CD4-positive, alpha-beta T cell treated with Interleukin-10 for 1 hour (primary cell): ENCODE data around the gene SCT.

Experiments used
- DNase-seq: peaks from one replicate; pipeline ENCODE4 v3.0.0-alpha.2; 2020

The SCT gene

DNA sequence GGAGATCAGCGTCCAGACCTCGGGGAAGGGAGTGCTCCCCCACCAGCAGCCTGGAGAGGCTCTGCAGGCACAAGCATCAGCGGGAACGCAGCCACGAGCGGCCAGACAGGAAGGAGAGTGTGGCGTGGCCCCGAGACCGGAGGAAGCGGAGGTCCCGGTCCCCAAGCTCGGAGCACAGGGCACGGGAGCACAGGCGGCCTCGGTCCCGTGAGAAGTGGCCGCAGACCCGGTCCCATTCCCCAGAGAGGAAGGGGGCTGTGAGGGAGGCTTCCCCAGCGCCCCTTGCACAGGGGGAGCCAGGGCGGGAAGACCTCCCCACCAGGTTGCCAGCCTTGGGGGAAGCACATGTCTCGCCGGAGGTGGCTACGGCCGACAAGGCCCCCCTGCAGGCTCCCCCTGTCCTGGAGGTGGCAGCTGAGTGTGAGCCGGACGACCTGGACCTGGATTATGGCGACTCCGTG is 18.2 kb downstream of the SCT start:
- no peak for DNase-seq

DNA sequence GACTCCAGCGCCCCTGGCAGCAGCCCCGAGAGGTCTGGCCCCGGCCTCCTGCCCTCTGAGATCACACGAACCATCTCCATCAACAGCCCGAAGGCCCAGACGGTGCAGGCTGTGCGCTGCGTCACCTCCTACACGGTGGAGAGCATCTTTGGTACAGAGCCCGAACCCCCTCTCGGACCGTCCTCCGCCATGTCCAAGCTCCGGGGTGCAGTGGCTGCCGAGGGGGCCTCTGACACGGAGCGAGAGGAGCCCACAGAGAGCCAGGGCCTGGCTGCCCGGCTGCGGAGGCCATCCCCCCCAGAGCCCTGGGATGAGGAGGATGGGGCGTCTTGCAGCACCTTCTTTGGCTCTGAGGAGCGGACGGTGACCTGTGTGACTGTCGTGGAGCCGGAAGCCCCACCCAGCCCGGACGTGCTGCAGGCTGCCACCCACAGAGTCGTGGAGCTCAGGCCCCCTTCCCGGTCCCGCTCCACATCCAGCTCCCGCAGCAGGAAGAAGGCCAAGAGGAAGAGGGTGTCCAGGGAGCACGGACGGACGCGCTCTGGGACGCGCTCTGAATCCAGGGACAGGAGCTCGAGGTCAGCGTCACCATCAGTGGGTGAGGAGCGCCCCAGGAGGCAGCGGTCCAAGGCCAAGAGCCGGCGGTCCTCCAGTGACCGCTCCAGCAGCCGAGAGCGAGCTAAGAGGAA is 18.9 kb downstream of the SCT start:
- DNase-seq: no peak

DNA sequence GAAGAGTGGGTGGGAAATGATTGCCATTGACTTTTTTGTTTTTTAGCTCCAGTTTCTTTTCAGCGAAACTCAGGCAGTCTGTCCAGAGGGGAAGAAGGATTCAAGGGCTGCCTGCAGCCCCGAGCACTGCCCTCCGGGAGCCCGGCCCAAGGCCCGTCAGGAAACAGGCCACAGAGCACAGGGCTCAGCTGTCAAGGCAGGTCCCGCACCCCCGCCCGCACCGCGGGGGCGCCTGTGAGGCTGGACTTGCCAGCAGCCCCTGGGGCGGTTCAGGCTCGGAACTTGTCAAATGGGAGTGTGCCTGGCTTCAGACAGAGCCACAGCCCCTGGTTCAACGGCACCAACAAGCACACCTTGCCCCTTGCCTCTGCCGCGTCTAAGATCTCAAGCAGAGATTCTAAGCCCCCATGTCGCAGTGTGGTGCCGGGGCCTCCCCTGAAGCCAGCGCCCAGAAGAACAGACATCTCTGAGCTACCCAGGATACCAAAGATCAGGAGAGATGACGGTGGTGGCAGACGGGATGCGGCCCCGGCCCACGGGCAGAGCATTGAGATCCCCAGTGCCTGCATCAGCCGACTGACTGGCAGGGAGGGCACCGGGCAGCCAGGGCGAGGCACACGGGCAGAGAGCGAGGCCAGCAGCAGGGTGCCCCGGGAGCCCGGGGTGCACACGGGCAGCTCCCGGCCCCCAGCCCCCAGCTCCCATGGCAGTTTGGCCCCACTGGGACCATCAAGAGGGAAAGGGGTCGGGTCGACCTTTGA is 19.8 kb downstream of the SCT start:
- DNase-seq: no peak

DNA sequence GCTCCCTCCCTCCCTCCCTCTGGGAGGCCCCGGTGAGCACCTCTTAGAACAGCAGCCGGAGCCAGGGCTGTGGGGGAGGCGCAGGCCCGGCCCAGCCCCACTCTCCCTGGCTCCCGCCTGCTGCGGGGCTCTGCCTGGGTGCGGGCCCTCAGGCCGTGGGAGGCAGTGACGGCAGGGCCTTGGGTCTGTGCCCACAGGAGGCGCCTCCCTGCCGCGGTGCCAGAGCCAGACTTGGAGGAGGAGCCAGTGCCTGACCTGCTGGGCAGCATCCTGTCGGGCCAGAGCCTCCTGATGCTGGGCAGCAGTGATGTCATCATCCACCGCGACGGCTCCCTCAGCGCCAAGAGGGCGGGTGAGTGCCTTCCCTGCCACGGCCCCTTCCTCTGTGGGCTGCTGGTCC is 20.7 kb downstream of the SCT start:
- no peak for DNase-seq

DNA sequence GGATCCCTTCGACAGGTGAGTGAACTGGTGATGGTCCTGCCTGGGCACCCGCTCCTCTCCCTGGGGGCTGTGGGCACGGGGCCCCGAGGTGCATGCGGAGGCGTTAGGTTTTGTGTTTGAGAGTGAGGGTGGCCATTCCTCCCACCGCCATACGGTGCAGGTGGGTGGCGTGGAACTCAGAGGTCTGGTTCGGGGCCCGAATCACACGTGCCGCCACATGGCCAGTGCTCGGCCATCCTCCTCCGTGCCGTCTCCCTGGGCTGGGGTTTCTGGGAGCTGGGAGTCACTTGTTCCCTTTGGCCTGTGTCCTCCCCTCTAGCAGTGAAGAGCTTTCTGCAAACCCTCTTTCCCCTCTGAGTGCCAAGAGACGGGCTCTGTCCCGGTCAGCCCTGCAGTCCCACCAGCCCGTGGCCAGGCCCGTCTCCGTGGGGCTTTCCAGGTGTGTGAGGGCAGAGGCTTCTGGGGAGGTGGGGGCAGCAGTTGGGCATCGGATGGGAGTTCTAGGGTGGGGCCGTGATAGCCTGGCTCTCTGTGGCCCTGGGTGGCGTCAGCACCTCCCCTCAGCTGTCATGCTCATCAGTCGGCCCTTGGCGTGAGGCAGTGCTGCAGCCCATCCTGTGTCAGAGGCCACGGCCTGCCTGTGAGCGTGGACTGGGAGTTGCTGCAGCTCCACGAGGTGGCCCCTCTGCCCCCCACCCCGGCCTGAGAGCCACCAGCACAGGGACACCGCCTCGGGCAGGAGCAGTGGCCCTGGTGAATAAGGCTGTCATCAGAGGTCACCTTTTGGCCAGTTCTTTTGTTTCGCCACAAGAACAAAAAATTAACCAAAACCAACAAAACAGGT is 21.5 kb downstream of the SCT start:
- DNase-seq: no peak

DNA sequence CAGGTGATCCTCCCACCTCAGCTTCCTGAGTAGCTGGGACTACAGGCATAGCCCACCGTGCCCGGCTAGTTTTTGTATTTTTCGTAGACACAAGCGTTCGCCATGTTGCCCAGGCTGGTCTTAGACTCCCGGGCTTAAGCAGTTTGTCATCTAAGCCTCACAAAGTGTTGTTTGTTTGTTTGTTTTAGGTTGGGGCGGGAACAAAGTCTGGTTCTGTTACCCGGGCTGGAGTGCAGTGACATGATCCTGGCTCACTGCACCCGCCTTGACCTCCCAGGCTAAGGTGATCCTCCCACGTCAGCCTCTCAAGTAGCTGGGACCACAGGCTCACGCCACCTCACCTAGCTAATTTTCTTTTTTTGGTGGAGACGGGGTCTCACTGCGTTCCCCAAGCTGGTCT is 23.8 kb downstream of the SCT start:
- DNase-seq: no peak

DNA sequence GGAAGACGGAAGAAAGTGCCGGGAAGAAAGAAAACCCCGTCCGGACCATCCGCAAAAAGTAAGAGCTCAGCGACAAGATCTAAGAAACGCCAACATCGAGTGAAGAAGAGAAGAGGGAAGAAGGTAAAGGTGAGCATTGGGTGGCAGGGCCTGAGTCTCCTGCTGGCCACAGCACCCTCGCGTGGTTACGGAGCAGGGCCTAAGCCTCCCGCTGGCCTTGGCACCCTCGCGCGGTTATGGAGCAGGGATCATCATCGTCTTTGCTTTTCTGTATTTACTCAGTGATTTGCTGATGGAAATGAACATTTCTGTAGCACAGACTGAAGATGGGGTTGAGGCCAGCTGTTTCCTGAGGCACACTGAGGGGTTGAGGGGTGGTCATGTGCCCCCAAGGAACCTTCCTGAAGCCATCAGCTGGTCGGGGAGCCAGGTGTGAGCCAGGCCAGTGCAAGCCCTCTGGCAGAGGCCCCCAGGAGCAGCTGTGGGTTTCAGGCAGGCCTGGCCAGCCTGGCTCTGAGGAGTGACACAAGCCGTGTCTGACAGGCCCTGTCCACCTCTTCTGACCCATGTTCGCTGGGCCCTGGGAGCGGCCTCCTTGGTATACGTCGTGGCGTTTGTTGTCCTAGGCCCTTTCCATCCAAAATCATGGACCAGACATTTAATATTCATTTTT is 25.3 kb downstream of the SCT start:
- DNase-seq: no peak

DNA sequence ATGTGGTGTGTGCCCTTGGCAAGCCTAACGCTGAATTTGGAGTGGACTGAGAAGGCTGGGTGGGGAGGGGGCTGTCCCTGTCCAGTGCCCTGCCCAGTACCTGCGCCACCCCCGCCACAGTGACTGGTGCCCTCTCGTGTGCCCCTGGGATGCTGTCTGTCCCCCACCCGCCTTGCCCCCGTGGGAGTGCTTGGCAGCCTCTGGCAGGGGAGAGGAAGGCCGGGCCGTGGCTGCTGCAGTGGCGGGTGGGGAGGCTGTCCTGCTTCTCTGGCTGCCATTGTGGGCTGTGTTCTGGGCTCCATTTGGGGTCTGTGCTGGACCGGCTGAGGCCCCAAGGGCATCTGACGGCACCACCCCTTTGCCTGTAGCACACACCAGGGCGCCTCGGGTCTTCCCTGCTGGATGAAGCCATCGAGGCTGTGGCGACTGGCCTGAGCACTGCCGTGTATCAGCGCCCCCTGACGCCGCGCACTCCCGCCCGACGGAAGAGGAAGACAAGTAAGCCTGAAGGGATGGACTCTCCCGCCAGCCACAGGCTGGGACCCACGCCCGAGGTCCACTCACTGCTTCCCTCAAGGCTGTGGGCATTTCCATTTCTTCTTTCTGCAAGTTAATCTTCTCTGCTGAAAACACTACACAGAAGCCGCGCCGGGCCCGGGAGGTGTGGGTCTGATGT is 28.8 kb downstream of the SCT start:
- DNase-seq: no peak

DNA sequence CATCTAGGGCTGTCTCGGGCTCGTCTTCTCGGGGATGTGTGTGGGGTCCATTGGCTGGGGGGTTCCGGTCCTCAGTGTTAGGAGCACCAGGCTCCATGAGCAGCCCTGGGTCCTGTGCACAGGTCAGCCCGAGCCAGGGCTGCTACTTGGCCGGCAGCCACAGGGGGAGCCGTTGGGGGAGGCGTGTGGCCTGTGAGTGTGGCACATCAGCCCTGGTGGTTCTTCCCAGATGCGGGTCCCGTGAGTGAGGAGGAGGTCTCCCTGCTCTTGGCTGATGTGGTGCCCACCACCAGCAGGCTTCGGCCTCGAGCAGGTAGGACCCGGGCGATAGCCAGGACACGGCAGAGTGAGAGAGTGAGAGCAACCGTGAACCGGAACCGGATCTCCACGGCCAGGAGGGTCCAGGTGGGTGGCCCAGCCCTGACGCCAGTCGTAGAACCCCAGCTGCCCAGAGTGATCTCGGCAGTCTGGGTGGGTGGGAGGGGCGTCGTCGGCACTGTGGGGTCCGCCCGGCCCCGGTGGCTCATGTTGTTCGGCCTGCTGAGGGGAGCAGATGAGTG is 29.7 kb downstream of the SCT start:
- DNase-seq: no peak

DNA sequence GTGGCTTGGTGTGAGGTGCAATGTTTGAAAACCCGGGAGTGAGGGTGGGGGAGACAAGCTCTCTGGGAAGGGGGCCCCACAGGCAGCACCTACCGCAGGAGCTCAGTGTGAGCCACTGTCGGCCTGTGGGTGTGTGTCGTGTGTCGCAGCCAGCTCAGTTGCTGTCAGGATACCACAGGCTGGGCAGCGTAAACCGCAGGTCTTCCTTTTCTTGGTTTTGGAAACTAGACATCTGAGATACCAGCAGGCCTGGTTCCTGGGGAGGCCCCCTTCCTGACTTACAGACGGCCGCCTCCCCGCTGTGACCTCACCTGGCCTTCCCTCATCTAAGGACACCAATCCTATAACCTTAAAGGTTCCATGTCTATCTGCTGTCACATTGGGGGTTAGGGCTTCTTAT is 30.6 kb downstream of the SCT start:
- DNase-seq: no peak

DNA sequence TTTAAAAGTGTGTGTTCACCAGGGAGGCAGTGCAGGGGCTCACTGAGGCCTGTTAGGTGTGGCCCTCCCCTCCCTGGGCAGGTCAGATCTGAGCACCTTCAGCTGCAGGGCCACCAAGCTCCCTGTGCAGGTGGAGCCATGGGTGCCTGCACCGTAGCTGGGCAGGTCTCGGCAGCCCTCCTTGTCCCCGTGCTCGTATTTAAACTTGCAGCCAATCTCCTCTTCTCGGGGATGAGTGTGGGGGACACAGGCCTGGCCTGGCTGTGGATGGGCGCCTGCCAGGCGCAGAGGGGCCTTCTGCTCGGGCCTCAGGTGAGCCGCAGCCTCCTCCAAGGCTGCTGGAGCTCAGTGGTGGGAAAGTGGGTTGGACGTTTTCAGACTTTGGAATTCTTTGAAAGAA is 31.6 kb downstream of the SCT start:
- no peak for DNase-seq

DNA sequence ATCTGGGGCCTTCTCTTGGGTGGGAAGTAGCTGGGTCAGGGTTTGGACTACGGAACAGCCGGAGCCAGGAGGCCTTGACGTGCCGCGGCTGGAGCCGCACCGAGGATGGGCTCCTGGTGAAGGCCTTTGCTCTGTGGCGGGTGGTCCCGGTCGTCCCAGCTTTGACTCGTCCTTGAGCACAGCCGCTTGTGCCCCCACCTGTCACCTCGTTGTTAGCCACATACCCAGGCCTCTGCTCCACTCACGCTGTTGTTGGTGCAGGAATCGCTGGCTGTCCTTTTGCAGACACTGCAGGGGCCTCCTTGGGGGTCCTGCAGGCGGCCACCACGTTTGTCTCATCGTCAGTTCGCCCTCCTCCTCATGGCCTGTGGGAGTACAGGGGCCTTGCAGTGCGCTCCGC is 33.6 kb downstream of the SCT start:
- no peak for DNase-seq

DNA sequence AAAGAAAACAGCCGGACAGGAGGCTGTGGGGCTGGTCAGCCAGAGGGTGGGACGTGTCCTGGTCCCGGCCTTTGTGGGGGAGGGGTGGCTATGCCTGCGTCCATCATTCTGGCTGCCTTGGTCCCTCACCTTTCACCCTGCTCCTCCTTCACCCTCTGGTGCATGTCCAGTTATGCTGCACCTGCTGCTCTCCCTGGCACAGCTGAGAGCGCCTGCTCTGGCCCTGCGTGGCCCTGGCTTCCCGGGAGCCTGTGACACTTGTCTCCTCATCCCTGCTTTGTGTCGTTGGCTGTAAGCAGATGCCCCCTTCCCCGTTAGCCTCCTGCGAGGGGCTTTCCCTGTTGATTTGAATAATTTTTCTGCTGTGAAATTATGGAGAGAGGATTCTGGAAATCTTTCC is 34.1 kb downstream of the SCT start:
- no peak for DNase-seq

DNA sequence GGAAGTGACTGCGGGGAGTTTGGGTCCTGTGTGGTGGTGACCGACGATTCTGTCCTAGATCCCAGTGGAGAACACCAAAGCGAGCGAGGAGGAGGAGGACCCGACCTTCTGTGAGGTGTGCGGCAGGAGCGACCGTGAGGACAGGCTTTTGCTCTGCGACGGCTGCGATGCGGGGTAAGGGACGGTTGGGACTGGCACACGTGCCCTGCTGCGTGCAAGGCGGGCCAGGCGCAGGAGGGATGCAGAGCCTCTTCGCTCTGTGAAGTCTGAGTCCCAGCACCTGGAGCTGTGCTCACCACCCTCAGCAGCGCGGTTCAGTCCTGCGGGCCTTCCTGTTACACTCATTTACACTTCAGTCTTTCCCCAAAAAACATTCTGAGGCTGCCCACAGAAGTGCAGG is 34.5 kb downstream of the SCT start:
- DNase-seq: no peak

DNA sequence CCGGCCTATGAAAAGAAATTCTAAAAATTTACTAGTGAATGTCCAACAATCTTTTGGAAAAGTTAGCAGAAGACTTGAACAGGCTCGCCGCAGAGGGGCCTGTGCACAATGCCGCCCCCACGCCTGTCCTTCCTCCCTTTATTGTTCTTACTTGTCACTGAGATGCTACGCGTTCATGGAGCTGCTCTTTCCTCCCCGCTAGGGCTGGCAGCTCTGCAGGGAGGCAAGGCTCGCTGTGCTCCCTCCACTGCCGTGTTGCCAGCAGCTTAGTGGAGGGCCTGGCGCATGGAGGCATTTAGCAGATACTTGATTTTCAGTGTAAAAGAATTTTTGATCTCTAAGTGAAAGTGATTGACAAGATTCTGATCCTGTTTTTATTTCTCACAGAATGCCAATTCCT is 36.0 kb downstream of the SCT start:
- DNase-seq: no peak

DNA sequence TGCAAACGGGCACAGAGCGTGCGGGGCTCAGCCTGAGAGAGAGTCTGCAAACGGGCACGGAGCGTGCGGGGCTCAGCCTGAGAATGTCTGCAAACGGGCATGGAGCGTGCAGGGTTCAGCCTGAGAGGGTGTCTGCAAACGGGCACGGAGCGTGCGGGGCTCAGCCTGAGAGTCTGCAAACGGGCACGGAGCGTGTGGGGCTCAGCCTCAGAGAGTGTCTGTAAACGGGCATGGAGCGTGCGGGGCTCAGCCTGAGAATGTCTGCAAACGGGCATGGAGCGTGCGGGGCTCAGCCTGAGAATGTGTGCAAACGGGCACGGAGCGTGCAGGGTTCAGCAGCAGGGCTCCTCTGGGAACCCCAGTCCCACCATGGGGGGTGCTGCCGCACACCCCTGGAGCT is 37.2 kb downstream of the SCT start:
- DNase-seq: no peak

DNA sequence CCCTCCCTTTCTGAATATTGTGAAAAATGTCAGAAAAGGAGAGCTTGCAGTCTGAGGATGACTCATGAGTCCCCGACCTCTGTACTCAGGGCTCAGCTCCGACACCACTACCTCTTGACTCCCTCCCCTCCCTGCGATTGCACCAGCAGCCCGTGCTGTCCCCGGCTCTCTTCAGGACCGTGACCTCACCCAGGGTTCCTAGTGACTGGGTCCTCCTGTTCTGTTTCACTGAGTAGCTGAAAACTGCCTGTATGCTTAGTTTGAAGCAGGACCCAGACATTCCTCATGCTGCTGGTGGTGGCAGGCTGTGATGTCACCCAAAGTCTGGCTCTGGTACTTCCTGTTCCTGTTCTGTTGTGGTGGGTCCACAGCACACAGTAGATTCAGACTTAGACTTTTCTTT is 39.0 kb downstream of the SCT start:
- DNase-seq: peak; percentile 71

DNA sequence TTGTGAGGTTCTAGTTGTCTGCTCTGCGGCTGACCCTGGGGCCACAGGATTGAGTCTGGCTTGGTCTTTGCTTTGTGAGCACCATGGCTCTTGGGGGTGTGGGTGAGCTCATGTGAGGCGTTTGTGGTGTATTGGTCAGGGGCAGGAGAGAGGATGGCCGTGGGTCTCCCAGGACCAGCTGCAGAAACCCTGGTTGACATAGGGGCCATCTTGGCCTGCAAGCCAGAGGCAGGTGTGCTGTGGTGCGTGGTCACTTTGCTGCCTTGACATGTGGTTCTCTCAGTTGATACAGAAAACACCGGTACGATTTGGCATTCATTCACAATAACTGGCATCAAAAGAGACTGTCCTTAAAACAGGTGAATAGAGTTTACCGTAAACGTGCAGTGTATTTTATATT is 39.4 kb downstream of the SCT start:
- DNase-seq: no peak

DNA sequence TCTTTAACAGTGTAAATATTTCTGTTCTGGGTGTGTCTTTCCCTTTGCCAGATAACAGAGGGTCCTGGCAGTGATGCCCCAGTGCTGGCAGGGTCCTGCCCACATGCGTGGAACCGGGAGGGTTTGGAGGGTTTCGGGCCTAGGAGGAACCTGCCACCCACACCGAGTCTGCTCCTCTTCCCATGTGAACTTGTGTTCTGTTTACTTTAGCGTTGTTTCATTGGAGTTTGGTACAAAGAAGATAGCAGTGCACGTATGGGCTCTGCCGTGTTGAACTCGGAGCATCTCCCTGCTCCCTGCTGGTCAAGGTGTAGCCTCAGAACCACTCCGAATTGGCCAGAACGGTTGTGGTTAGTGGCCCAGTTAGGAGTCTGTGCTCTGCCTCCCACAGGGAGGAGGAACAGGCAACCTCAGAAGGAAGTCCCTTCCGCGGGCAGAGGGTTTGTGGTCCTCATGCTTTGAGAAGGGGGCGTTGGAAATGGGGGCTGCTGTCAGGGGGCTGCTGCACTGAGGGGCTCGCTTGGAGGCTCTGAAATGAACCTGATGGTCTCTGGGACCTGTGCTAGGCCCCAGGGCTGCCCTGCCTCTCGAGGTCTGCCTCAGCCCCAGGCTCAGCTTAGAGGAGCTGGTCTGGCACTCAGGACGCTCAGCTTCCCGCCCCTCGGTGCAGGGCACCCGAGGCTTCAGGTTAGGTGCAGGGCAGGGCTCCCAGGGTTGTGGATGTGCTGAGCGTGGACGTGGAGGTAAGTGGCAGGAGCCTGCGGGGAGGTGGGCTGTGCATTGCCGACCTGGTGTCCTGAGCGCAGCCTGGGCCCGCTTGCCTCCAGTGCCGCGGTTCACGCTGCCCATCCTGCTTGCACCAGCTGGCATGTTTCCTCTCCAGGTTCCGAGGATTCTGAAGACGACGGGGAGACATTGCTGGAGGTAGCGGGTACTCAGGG is 40.3 kb downstream of the SCT start:
- DNase-seq: no peak

DNA sequence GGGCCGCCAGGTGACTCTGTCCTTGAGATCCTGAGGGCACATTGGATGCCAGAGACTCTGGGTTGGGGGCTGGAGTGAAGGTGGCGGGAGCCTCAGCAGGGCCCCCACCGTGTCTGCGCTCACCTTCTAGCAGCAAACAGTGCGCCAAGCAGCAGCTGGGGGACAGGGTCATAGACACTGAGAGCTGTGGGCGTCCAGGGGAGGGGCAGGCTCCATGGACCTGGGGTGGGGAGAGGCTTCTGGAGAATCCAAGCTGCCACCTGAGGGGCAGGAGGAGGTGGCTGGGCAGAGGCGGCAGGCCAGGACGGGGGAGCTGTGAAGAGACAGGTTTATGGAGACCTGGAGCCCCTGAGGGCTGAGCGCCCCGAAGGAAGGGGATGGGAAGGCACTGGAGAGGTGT is 42.7 kb downstream of the SCT start:
- DNase-seq: no peak

DNA sequence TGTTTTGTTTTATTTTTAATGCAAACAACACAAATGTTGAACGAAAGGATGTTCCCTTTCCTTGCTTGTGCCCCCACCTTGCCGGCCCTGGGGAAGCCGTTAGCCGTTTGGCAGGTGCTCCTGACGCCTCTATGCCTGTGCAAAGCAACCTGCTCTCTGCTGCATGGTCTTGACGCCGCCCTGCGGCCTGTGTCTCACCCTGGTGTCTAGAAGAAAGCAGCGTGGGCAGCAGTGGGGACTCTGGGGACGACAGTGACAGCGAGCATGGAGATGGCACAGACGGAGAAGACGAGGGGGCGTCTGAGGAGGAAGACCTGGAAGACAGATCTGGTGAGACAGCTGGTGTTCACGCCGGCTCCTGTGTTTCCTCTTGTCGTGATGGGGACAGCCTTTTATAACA is 45.2 kb downstream of the SCT start:
- DNase-seq: no peak
